COLO829 (cell line): Measurements from ENCODE around the gene MORC2.

Source experiments
- DNase-seq: peaks from one replicate; pipeline ENCODE4 v3.0.0; 2012; ENCODE audit warnings: low spot score

MORC2 gene

DNA sequence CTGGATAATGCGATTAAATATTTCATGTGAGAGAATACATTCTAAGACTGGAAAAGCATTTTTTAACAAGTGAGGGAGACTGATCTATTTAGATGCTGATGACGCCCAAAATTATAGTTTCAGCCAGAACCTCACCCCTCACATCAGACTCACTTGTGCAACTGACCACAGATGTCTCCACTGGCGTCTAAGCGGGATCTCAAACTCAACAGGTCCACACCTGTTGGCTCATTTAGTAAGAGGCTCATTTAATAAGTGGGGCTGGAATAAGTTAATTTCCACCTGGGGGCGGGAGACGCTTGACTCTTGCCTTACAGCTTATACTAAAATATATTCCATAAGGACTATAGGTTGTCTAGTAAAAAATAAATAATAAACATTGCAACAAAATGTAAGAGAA lies 47.5 kb downstream of the MORC2 start:
- no peak for DNase-seq

DNA sequence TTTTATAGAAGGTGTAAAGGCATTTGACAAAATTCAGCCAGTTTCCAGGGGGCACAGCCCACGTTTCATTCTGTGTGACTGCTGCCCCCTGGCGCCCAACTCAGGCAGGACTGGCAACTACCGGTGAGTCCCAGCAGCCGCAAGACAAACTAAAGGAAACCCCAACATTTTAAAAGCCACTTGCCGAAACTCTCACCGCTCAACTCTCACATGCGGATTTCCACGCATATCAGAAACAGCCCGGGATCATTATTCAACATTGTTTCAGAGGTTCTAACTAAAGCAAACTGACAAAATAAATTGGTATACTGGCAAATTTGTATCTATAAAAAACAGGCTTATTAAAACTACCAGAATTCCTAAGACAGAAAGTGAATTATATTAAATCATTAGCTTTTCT lies 48.2 kb downstream of the MORC2 start:
- peak; percentile 86 for DNase-seq

DNA sequence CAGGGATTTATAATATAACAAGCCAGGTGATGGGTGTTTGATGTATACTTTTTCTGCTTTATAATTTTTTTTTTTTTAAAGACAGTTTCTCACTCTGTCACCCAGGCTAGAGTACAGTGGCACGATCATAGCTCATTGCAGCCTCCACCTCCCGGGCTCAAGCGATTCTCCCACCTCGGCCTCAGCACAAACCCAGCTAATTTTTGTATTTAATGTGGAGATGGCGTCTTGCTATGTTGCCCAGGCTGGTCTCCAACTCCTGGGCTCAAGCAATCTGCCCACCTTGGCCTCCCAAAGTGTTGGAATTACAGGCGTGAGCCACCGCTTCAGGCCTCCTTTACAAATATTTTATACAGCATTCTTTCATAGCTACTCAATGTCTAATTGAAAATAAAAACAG lies 48.6 kb downstream of the MORC2 start:
- DNase-seq: no peak

DNA sequence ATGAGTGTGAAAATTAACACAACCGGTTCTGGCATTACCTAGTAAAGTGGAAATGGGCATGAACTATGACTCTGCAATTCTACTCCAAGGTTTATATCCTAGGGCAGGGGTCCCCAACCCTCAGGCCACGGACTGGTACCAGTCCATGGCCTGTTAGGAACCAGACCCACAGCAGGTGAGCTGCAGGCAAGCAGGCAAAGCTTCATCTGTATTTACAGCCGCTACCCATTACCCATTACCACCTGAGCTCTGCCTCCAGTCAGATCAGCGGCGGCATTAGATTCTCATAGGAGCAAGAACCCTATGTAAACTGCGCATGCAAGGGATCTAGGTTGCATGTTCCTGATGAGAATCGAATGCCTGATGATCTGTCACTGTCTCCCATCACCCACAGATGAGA lies 49.8 kb downstream of the MORC2 start:
- DNase-seq: no peak

DNA sequence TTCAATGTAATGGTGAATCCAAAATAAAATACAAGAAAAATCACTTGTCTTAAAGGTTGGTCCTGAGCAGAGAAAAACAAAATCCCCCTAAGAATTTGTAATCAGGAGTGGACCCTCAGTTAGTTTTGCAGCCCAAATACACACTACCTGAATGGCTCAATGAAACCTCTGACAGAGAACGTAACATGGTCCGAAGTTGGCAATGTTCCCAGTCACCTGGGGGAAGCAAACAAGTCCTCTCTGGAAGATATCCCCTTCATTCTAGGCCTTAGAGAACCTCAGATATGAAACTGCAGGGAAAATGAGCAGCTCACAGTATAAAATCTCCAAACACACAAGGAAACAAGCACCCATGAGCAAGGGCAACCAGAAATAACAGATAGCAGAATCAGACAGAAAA lies 58.2 kb downstream of the MORC2 start:
- no peak for DNase-seq

DNA sequence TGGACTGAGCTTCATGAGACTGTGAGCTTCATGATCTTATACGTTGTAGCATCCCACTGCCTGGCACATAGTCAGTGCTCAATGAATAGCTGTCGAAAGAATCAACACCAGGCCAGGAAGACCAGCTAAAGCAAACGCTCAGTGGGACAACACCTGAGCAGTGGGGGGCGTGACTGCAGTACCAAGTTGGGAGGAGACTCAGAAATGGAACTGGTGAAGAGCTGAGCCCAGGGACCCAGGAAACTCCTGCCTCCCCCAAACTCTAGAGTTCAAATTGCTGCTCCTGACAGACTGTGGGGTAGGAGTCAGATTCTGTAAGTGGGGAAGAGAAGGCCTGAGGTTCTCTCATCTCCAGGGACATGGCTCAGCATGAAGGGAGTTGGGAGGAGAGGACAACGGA lies 59.3 kb downstream of the MORC2 start:
- no peak for DNase-seq

DNA sequence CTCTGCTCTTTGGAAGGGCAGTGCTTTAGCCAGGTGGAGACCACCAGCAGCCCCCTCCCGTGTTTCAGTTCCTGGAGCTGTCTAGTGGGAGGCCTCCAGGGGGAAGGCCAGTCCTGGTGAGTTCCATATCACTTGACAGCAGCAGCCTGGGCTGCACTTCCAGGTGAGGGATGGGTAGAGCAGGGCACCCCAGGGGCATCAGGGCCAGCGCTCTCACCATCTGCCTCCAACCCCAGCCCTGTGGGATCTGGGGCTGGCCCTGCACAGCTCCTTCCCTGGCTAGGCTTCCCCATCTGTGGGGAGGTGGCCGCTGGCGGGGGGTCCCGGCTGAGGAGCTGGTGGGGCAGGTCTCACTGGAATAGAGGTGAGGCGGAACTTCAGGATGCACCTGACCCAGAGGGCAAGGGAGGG lies 60.5 kb downstream of the MORC2 start:
- no peak for DNase-seq

DNA sequence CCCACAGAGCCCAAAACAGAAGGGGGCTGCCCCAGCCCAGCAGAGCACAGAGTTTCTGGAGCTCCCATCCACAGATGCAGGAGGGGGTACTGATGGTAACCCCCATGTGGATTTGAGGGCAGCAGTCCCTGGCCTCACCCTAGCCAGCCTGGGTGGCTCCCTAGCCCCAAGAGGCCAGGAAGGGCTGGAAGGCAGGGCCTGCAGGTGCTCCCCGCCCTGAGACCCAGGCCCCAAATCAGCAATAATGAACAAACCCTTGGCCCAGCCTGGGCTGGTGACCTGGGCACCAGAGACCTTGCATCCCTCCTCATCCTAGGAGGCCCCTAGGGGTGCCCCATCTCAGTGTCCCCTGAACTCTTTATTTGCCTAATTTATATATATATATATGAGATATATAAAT lies 61.6 kb downstream of the MORC2 start:
- no peak for DNase-seq

DNA sequence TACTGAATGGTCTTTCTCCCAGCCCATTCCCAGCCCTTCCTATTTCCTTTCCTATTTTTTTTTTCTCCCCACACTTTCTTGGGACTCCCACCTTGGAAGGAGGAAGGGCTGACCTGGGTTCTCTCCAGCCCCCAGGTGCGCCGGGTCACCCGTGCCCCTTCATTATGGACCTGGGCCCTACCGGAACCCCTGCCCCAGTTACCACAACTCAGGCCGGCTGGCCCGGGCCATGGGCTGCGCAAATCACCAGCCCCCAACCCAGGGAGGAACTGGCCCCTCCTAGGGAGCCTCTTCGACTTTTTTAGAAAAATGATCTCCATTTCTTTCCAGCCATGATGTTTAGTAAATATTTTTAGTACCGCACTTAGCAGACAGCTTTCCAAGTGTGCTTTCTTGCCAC lies 62.2 kb downstream of the MORC2 start:
- DNase-seq: no peak

DNA sequence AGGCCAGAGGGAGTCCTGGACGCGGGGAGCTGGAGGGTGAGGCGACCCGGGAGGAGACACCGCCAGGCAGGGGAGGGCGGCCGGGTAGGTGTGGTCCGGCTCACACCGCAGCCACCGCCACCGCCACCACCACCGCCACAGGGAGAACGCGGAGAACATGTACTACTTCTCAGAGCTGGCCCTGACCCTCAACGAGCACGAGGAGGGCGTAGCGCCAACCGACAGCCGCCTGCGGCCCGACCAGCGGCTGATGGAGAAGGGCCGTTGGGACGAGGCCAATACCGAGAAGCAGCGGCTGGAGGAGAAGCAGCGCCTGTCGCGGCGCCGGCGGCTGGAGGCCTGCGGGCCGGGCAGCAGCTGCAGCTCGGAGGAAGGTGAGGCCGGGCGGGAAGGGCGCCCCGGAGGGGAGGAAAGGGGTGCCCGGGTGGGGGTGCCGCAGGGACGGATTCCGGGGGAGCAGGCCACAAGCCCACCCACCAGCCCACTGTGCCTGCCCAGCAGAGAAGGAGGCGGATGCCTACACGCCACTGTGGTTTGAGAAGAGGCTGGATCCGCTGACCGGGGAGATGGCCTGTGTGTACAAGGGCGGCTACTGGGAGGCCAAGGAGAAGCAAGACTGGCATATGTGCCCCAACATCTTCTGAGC lies 62.8 kb downstream of the MORC2 start:
- no peak for DNase-seq

DNA sequence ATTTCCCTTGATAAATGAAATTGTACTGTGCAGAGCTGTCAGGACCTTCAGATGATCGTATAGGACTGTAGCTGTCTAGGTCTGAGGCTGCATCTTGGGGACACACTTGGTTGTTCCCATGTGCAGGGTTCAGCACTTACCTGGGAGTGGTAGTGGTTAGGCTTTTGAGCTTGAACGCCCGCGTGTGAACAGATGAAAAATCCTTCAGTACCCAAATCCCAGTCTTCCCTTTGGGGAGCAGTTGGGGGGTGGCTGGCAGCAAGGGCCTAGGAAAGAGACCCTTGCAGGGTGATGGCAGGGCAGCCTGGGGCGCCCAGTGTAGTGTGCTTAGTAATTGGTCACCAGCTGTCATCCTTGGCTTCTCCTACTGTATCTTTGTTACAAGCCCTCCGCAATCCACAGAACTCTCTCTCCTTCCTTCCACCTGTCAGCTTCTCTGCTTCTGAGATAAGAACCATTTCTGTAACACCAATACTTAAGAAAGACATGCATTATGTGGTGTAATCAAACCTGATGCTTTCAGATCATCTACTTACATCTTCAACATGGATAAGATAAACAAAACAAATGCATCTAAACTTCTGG lies 64.6 kb downstream of the MORC2 start:
- DNase-seq: no peak

DNA sequence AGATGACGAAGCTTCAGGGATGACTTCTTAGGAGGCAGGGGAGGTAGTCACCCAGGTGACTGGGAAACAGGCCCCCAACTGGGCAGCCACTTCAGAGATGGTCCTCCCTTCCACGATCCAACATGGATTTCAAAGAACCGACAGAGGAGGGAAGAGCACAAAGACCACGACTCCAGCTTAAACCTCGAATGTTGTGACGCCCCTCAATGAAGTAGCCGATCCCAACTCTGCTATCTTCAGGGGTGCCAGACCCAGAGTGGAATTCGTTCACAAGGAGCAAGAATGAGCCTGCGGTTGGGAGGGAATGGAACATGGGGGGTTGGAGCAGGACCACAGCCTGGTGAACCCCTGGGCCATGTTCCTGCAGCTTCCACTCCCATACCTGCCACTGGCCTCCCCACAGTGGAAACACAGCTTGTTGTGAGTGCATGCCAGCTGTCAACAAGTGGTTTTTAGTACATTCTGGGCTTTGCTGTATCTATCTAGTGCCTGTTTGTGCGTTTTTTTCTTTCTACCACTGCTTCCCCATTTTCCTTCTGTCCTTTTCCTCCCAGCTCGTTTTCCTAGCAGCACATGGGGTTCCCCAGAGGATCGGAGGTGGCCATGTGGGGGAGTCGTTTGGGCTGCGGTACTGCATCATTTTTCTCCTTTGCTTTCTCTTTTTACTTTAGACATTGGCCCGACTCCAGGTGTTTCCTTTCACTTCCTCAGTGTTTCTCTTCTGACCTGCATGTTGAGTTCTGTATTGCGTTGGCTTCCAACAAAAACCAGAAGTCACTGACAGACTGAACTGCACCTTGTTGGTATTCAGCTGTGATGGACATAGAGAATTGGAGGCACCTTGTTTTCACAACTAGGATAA lies 65.8 kb downstream of the MORC2 start:
- no peak for DNase-seq

DNA sequence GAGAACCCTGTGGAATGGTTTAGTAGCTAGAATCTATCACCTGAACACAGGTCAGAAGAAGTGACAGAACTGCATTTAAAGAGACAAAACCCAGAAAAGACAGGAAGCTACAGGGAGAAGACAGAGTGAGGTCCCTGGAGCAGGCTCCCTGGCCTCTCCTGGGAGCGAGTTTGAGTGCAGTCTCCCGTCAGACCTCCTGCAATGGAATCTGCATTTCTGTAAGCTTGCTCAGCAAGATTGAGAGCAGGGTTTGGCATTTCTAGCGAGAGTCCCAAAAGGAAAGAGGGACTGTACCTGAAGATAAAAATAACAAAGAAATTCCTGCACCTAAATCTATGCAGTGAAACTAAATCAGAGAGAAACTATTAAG lies 74.2 kb downstream of the MORC2 start:
- DNase-seq: no peak

DNA sequence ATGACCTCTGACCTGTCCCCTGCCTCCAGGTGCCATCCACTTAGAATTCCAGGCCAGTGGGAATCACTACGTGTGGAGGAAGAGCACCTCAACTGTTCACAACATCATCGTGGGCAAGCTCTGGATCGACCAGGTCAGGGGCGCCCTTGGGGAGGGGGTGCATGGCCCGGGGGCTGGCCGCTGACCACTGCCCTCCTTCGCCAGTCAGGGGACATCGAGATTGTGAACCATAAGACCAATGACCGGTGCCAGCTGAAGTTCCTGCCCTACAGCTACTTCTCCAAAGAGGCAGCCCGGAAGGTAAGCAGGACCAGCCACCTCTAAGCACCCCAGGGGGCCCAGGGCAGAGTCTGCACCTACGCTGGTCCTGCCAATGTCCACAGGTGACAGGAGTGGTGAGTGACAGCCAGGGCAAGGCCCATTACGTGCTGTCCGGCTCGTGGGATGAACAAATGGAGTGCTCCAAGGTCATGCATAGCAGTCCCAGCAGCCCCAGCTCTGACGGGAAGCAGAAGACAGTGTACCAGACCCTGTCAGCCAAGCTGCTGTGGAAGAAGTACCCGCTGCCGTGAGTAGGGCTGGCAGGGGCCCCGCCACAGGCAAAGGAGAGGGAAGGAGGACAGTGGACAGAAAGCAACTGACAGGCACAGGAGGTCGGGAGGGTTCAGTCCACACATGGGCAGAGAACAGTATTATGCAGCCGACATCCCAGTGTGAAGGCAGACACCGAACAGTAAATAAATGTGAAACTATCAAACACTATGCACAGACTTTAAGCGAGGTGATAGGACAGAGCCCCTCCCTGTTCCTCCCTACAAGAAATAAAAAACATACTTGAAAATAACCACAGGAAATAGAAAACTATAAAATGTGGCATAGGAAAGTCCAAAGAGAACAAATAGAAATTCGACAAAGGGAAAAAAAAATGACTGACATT lies 74.9 kb downstream of the MORC2 start:
- no peak for DNase-seq

DNA sequence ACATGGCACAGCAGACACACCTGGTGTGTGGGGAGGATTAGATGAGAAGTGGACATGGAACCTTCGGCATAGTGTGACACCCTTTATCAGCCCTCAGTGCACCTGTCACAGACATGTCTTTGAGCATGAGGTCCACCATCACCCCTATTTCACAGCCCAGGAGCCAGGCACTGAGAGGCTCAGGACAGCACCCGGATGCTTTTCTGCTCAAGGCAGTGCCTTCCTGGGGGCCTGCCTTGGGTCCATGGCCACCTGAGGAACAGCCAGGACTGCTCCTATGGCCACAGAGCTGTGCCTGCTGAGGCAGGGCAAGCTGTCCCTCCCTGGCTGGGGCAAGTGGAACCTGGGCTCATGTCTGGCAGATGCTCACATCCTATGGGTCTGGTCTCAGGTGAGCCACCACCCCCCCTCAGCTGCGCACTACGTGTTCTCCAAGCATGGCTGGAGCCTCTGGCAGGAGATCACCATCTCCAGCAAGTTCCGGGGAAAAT lies 75.8 kb downstream of the MORC2 start:
- no peak for DNase-seq

DNA sequence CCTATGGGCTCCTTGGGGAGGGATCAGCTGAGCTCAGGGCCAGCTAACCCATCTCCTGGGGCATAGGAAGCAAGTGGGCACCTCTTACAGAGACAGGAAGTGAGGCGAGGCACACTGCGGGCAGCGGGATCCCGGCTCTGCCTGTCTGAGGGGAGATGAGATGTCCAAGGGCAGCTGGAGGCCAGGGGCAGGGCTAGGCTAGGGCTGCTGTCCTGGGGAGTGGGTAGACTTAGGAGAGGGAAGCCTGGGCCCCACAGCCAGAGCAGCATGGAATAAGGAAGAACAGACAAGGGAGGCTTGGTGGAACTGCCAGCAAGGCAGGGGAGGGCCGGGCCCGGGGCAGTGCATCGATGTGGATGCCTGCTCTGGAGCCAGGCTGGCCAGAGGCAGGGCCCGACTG lies 76.3 kb downstream of the MORC2 start:
- DNase-seq: no peak

DNA sequence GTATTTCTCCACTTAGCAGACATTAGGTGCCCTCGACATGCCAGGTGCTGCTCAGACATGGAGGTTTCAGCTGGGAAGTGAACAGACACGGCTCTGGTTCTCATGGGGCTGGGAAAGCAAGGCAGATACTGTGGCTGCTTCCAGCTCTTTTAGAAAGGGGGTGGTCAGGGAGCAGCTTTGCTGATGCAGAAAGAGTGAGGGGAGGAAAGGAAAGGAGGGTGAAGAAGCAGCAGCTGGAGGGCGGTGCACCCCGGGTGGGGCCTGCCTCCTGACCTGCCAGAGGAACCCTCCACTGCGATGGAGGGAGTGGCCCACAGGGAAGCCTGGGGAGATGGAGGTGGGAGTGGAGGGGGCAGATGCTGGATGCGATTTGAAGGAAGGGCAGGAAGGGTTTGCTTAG lies 76.8 kb downstream of the MORC2 start:
- no peak for DNase-seq

DNA sequence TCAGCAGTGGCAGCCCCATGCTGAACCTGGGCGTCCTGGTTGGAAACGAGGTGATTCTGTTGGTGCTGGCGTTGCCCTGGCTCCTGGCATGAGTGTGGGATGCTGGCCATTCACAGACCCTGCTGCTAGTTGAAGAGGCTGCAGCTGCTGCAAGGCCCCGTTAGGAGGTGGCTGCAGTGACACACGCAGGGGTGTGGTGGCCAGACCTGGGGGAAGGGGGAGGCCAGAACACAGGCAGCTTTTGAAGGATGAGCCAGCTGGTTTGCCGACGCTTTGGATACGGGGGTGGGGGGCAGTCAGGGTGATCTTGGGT lies 77.2 kb downstream of the MORC2 start:
- DNase-seq: no peak

DNA sequence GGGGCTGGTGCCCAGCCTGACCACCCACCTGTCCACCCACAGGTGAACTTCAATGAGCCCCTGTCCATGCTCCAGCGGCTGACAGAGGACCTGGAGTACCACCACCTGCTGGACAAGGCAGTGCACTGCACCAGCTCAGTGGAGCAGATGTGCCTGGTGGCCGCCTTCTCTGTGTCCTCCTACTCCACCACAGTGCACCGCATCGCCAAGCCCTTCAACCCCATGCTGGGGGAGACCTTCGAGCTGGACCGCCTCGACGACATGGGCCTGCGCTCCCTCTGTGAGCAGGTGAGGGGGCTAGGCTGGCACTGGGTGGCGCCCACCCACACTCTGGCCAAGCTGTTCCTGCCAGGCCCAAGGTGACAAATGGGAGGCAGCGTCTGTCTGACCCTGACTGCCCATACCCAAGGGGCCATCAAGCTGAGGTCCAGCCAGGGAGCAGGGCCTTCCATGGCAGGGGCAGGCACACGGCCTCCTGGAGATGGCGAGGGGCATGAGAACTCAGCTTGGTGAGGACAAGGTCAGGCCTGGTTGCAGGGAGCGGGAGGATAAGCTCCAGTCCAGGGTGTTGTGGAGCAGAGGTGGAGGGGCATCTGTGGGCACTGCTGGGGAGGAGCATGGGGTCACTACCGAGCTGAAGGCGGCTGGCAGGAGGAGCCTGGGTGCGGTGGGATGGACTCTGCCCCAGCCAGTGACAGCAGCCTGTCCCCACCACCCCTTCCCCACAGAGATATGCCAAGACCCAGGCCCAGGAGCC lies 77.7 kb downstream of the MORC2 start:
- DNase-seq: peak; percentile 34

DNA sequence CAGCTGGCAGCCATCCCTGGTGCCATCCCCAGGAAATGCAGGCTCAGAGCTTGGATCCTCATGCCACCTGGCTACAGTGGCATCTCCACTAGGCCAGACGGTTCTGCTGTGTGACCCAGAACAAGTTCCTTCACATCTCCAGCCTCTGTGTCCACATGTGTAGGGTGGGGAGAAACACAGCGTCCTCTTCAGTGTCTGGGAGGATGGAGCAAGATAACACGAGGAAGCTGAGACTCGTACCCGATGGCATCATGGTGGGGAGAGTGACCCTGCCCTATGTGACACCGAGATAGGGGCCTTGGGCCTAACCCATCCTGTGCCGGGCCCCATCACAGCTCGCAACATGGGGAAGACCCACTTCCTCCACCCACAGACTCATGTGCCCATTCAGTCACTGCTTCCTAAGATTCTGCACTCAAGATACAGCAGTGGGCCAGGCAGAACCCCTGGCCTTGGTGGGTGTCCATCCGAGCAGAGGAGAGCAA lies 78.5 kb downstream of the MORC2 start:
- DNase-seq: no peak

DNA sequence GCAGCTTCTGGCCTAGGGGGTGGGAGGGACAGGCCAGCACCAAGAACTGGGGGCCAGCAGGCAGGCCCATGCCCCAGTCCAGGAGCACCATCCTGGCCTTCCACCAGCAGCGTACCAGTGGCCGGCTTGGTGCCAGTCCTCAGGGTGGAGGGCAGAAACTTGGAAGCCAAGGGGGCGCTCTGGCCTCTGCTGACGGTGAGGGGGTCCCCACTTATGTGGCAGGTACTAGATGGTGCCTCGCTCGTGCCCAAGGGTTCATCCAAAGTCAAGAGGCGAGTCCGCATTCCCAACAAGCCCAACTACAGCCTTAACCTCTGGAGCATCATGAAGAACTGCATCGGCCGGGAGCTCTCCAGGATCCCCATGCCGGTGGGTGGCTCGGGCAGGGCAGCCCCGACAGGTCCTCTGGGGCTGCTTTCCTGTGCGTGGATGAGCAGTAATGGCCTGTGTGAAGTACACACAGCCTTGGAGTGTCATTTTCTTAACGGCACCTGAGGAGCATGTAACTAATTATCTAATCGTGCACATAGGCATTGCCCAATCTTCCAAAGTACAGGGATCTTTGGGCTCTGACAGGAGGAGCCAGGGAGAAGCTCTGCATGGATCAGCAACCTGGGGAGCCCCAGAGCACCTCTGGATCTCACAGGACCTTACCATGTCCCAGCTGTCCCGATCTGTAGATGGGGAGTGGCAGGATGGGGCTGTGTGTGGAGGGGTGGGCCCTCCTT lies 79.1 kb downstream of the MORC2 start:
- DNase-seq: no peak
